ENCODE data around the gene MCTS1.
"Not testable (repeated sequence)": the region's sequence is repeated elsewhere in the genome, so short reads cannot be mapped to it uniquely, and the experiment has no call there.

Gene MCTS1, protein sequence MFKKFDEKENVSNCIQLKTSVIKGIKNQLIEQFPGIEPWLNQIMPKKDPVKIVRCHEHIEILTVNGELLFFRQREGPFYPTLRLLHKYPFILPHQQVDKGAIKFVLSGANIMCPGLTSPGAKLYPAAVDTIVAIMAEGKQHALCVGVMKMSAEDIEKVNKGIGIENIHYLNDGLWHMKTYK

DNA sequence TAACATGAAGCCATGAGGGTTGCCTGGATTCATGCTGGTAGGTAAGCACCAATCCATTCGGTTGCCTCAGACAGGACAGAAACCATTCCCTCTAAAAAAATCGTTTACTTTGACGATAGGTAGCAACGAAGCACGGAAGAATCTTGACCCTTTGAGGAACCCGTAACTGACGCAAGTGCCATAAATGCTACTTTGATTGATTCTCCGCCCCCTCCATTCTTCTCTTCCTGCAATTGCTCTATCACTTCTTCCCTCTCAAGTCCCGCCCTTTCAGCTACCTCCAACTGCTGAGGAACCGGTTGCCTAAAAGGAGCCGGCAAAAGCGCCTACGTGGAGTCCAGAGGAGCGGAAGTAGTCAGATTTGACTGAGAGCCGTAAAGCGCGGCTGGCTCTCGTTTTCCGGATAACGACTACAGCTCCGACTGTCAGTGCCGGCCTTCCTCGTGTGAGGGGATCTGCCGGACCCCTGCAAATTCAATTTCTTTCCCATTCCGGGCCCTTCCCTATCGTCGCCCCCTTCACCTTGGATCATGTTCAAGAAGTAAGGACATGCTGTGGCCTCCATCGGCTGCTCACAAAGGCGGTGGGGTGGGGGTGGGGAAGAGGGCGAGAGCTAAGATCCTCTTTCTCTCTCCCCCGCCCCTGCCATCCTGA, at the start of gene MCTS1:
Gene MCTS1, plus strand, starts transcription at position 395 of the 654 bp plus-strand sequence. Its CDS starts 136 bp downstream, at position 531.
- peak; percentile 94 for DNase-seq

DNA sequence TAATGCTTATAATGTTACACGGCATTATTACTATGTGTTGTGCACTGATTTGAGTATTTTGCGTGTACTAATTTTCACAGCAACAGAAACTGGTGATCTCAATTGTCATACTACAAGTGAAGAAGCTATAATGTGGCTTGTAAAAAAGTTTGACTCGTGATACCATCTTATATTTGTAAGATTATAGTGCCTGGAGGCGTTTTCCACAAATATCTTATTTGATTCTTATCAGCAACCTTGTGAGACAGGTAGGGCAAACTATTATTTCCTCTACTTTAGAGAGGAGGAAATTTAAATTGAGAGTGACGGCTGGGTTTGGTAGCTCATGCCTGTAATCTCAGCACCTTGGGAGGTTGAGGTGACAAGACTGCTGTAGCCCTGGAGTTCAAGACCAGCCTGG, 47.6 kb upstream of the MCTS1 start:
- DNase-seq: no peak

DNA sequence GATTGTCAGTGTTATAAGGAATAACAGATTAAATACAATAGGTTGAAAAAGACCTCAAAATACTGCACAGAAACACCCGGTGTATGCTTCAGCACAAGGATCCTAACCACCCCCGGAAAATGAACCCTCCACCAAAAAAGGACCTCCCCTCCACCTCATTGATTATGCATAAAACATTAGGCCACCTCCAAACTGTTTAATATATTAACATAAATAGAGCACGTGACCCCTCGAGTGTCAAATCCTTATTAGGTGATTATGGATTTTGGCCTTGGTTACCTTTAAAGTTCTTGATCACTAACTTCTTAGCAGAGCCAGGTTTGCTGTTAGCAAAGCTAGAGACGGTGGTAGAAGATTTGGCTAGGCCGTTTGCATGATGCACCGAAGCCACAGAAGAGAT, 44.1 kb upstream of the MCTS1 start:
- peak; percentile 29 for DNase-seq

DNA sequence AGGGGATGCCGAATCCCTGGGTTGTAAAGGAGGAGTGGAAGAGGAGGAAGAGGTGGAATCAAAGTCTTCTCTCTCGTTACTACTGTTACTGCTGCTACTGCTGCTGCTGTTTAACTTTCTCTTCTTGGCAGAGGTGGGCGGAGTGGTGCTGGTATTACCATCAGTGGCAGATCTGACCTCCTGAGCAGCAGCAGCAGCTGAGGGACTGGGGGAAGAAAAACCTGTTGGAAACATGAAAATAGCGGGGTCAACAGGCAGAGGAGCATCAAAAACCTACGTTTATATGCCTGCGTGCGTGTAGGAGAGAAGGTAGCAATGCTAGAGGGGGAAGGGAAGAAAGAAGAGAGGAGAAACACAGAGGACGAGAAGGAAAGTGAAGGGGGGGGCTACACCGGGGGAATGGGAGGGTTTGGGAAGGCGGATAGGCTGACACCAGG, 43.5 kb upstream of the MCTS1 start:
- DNase-seq: peak; percentile 20

DNA sequence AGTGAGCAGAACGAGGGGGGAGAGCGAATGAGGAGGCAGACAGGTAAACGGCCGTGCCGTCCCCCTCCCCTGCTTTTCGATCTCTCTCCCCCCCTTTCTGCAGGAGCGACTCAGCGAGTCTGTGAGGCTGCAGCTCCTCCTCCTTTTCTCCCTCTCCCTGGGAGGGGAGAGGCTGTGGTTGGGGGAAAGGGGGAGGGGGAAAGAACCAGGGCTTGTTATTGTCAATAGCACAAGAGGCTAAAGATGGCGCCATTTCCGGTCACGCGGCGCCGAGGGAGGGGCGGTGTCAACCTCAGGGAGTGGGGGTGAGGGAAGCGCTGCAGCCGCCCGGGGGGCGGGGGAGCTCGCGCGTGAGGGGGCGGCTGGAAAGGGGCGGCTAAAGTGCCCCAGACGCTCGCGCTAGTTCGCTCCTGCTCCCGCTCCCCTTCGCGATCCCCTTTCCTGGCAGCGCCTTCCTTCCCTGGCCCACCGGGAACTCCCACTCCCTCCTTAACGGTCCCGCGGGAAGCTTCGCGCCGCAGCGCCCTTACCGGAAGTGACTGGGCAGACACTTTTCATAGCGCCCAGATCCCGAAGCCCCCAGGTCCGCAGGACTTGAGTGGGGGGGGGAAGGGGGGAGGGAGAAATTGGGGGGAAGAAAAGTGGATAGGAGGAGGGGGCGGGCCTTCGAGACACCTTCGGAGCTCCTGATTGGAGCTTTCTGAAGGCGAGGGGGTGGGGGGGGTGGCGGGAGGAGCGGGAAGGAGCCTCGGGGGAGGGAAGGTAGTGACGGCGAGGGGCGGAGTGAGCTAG, 42.9 kb upstream of the MCTS1 start, which contains the start of gene CUL4B:
Gene CUL4B, minus strand, starts transcription at position 121 of the 792 bp plus-strand sequence. CDS start 324 bp downstream, outside the sequence.
- DNase-seq: peak; percentile 94

DNA sequence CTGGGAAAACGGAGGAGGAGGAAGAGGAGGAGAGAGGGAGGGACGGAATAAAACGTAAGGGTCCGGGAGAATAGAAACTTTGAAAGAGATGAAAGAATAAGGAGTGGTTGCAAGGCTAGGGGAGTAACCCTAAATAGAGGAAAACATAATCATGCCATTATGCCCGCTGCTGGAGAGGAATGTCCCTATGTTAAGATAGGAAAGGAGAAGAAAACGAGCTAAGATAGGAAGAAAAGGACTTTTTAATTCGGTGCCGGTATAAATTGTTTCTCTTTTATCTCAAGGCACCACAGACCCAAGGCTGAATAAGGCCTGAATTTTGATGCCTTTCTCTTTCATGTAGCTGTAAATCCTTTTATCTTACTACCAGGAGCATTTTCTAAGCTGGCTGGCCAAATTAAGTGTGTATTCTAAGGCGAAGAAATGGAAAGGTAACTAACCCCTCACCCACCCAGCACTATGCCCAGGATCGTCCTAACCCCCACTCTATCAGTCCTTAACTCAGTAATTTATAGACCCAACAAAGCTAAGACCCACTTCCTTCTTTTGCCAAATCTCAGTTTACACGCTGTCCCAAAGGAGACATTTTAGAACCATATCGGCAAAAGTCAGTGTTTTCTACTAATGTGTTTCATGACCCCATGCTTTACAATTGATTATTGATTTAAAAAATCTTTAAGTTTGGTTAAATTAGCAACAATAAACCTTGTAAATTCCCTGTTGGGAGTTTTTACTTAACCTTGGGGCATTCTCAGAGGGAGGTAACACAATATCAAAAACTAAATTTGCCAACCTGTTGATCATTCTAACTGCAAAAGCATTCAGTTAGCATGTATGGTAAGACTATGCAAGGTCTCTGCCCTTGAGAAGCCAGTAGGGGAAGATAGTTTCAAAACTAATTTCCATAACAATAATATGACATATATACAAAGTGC, 42.0 kb upstream of the MCTS1 start:
- DNase-seq: no peak

- no peak for DNase-seq
These were observed 41.4 kb upstream of the MCTS1 start for GRCh38 chrX:120562569-120562926.

DNA sequence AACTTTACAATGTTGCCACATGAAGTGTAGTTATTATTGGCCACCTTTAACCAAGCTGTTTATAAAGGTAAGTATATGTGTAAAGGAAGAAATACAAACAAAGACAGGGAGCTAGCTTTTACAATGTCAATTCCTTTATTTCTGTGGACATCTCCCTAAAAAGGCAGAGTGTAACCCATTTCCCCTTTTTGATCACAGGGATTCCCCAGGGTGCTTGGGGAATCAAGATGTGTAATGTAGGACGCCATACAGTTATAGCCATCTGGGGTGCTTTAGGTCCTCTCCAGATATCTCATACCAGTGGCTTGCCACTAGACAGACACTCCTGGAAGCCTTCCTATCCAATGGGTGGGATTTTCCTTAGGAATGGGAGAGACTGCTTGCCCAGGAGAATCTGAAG, 39.0 kb upstream of the MCTS1 start:
- no peak for DNase-seq

- no peak for DNase-seq
These were observed 37.1 kb upstream of the MCTS1 start for GRCh38 chrX:120566817-120567216.

DNA sequence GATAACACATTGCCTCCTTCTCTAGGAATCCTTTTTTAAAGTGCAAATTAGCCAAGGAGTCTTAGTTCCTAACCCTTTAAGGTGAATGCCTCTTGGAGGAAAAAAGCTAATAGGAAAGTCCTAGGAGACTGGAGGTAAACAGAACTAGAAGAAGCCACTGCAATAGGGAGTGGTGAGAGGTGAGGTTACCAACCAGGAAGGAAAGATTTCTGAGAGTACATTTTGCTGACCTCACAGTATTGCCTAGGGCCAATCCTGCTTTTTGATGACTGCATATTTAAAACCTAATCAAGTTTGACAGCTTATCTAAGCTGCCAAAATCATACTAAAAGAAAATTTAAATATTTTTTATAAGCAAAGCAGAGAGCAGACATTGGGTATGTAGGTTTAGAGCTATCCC, 35.9 kb upstream of the MCTS1 start:
- no peak for DNase-seq

- DNase-seq: no peak
These were observed 35.3 kb upstream of the MCTS1 start for GRCh38 chrX:120568609-120569008.

DNA sequence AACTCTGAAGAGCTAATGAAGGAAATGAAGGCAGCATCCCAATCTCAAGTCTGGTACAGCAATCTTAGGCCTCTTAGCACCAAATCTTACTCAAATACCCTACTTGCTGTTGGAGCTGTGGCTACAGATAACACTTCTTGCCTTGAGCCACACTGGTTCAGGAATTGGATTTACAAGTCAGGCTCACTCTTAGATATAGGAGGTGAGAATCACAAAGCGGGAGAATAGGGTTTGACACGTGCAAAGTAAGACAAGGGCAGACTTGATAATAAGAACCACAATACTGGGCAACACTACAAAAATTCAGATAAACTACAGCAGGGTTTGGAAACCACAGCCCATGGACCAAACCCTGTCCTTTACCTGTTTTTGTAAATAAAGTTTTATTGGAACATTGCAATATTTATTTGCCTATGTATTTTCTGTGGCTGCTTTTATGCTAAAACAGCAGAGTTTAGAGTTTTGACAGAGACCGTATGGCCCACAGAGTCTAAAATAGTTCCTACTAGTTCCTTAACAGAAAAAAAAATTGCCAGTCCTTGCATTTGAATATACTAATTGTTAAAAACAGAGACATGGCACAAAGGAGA, 33.8 kb upstream of the MCTS1 start:
- no peak for DNase-seq

DNA sequence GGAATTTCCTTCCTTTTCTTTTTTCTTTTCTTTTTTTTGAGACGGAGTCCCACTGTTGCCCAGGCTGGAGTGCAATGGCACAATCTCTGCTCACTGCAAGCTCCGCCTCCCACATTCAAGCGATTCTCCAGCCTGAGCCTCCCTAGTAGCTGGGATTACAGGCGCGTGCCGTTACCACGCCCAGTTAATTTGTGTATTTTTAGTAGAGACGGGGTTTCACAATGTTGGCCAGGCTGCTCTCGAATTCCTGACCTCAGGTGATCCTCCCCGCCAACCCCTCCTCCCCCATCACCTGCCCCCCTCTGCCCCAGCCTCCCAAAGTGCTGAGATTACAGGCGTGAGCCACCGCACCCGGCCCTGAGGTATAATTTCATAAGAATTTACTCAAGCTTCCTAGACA, 30.1 kb upstream of the MCTS1 start:
- not testable (repeated sequence) for DNase-seq

DNA sequence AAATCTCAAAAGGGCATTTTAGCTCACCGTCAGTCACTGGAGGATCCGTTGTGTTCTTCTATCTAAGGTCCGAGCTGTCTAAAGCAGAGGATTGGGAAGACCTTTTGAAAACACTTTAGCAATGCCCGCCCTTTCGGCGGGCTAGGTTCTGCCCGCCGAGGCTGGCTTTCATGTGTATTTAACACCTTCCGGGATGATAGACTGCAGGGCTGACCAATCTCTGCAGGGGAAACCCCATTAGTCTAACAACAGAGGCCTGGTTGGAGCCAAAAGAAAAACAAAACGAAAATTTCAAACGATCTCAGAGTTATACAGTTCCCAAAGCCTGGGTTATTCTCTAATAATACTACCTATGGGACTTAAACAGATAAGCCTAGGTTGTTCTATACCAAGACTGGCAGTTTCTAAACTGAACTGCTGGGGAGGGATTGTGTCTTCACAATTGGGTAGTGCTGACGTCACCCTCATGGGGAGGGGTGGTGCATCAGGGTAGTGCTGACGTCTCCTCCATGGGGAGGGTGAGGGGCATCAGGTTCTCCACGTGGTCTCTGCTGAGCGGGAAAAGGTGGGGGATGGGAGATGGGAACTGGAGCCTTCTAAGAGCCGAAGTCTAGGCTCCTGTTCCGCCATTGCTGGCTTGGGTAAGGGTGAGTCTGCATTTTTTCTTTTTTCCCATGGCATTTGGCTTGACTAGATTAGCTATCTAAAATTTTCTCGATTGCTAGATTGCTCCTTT, 28.4 kb upstream of the MCTS1 start:
- DNase-seq: no peak

DNA sequence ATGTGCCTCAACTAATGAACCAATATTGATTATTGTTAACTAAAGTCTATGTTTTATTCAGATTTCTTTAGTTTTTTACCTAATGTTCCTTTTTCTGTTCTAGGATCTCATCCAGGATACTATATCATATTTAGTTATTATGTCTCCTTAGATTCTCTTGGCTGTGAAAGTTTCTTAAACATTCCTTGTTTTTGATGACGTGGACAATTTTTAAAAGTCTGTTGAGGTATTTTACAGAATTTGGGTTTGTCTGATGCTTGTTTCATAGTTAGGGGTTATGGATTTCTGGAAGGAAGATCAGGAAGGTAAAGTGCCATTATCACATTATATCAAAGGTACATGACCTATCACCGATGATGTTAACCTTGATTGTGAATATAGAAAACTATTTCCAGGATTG, 18.2 kb upstream of the MCTS1 start:
- no peak for DNase-seq

GRCh38 chrX:120604361-120604782, 471 bp downstream of the MCTS1 start:
- DNase-seq: peak; percentile 49

DNA sequence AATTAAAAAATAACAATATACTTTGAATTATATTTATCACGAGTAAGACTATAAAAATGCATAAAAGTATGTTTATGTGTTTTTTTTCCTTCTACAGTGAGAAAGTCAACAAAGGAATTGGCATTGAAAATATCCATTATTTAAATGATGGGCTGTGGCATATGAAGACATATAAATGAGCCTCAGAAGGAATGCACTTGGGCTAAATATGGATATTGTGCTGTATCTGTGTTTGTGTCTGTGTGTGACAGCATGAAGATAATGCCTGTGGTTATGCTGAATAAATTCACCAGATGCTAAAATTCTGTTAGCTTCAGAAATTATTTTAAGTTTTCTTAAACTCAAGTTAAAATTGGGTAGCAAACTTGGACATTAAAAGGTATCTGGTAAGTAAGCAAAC, 8.2 kb downstream of the MCTS1 start:
- DNase-seq: no peak

DNA sequence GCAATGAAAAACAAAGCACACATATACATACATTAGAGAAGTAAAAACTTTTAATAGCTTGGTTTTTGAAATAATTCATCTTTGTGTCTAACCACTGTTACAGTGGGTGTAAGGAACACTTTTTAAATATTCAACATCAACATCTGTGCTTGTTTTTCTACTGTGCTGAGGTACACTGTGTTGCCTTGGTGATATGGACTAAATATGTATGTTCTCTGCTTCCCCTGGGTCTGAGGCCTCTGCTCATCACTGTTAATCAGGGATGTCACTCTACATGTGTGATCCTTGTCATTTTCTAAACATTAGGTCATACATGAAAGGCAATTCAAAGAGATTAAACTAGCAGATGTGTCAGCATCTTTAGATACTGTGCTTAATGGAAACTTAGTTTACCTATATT, 10.9 kb downstream of the MCTS1 start:
- DNase-seq: no peak

GRCh38 chrX:120617996-120618630, 14.2 kb downstream of the MCTS1 start:
- no peak for DNase-seq

- DNase-seq: no peak
These were observed 21.5 kb downstream of the MCTS1 start for GRCh38 chrX:120625371-120625770.
